HuH-7 (cell line): ENCODE data around the gene NPTX1.
A peak's percentile ranks its signal among the peaks of the same experiment; 100 is the strongest.

Experiments used
- DNase-seq: peaks from one replicate; pipeline ENCODE4 v3.0.0; 2011; ENCODE audit warnings: low spot score

The NPTX1 gene

DNA sequence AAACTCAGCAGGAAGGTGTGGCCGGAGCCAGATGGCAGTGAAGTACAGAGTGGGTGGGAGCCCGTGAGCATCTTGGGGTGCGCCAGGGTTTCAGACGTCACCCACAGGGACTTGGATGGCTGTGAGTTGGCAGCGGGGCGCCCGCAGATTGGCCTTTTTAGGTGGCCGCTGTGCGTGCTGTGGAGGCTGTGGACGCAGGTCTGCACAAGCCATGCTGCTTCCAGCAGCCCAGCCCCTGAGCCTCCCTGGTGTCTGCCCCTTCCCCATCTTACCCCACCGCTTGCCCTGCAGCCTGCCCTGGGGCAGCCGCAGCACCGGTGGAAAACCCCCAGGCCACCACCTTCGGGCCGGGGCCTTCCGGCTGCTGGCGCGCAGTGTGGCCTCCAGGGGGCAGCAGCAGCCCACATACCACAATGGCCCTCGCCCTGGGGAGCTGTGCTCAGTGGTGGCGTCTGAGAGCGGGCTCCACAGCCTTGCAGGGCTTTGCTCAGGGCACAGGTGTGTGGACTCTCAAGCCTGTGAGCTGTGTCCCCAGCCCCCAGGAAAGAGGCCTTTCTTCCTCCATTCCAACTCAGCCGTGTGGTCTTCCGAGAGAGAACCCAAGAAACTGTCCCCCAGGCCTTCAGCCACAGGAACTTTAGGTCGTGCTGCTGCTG lies 49.6 kb downstream of the NPTX1 start:
- peak; percentile 99 for DNase-seq

DNA sequence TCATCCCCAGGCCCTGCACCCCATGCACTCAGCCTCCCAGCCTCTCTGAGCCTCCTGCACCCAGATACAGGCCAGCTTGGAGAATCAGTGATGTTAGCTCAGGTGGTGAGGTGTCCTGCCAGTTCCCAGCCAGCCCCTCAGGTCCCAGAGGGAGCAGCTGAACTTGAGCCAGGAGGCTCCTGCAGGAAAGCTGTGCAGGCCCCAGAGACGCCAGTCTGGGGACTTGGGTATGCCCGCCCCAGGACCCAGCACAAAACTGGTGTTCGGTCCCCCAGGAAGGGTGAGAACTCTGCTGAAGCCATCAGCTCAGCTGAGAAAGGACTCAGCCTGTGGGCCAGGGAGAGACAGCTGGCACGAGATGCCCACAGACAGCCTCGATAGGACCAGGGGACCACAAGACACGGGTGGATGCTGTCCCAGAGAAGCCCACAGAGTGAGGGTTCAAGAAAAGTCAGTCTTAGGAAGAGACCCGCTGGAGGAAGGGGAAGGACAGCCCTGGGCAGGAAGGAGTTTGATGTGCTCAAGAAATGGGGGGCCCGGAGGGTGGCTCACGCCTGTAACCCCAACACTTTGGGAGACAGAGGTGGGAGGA lies 50.5 kb downstream of the NPTX1 start:
- no peak for DNase-seq

DNA sequence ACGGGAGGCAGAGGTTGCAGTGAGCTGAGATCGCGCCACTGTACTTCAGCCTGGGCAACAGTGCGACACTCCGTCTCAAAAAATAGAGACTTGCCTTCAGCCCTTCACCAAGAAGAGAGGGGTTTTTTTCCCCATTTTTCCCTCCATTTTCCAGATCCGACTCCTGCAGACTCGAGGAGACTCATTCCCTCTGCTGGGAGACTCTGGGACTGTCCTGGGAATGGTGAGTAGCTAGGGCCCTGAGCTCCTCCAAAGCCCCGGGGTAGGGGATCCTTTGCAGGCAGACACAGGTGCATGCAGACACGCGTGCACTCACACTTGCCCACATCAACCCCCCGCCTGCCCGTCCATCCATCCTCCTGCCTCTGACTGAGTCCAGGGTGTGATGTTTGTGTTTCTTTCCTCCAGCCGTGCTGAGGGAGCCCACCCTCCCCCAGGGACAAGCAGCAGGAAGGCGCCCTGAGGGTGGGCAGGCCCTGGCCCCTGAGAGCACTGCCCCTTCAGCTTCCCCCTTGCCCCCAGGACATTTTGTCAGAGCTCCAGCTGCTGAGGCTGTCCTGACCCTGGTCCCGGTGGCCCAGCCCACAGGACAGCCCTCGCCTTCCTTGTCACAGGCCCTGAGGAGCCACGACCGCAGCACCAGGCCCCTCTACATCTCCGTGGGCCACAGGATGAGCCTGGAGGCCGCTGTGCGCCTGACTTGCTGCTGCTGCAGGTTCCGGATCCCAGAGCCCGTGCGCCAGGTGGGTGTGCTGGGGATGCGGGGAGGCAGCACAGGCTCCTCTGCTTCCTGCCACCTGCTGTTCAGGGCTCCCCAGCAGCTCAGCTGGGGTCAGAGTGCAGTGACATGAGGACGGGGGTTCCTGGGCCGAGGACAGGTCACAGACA lies 51.3 kb downstream of the NPTX1 start:
- DNase-seq, result no peak

DNA sequence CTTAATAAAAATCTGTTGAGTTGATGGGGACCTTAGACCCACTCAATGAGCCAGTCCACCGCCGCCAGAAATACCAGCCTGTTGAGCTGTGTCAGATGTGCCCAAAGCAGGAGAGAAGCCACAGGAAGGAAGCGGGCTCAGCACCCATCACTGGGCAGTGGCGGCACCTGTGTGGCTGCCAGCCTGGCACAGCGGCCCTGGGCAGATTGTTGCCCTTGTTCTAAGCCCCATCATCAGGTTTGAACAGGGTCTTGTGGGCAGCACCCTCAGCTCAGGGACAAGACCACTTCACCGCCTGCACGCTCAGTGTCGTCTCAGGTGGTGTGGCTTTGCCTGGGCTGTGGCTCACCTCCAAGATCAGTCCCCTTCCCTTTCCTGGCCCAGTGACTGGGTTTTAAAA lies 52.1 kb downstream of the NPTX1 start:
- no peak for DNase-seq

DNA sequence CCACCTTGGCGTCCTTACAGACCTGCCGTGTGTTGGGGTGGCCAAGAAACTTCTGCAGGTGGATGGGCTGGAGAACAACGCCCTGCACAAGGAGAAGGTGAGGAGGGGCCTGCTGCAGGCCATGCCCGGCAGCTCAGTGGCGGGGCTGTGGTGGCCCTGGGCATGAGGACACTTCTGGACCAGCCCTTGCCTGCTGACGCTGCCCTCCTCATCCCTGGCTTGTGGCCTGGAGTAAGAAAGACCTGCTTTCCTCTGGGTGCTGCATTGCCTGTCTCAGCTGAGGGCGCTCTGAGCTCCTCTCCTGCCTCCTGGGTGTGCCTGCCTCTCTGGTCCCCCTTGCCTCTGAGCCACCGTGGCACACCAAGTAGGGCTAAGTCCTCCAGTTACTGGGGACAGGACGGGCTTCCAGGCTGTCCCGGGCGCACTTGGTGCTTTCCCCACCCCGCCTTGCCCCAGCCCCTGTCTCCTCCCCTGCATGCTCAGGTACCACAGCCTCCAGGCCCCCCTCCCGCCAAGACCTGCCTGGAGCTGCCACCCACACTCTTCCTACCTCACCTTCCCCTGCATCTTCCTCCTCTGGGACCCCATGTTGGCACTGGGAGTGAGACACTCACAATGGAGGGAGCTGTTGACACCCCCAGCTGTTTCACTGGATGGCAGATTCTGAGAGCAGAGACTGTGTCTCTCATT lies 52.7 kb downstream of the NPTX1 start:
- no peak for DNase-seq

DNA sequence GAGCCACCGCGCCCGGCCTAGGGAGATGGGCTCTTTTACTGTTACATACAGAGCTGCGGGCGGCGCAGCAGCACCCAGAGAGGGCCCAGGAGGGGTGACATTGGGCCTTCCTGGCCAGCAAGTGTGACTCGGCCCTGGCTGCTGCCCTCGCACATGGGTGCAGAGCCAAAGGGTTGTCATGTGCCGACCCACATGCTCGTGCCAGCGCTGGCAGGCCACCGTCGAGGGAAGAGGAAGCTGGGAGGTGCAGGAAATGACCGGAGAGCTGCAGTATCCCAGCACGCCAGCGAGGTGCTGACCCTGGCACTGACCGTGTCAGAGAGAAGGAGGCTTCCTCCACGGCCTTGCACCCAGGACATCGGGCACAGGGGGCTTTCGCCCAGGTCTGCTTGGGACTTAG lies 53.4 kb downstream of the NPTX1 start:
- DNase-seq, result no peak

DNA sequence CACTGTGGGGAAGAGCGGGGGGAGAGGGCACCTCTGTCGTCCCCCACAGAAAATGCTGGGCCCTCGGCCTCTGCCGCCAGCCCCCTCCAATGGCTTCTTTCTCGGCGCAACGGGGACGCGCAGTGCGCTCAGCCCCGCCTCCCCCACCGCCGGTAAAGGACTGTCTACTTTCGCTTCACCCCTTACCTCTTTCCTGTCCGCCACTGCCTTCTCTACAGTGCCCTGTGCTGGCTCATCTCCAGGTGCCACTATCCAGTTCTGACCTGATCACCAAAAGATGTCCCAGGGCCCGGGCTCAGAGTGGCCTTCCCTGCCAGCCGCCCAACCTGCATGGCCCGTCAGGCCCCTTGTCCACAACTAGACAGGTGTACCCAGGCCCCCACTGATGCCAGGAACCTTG lies 54.1 kb downstream of the NPTX1 start:
- DNase-seq, result no peak

DNA sequence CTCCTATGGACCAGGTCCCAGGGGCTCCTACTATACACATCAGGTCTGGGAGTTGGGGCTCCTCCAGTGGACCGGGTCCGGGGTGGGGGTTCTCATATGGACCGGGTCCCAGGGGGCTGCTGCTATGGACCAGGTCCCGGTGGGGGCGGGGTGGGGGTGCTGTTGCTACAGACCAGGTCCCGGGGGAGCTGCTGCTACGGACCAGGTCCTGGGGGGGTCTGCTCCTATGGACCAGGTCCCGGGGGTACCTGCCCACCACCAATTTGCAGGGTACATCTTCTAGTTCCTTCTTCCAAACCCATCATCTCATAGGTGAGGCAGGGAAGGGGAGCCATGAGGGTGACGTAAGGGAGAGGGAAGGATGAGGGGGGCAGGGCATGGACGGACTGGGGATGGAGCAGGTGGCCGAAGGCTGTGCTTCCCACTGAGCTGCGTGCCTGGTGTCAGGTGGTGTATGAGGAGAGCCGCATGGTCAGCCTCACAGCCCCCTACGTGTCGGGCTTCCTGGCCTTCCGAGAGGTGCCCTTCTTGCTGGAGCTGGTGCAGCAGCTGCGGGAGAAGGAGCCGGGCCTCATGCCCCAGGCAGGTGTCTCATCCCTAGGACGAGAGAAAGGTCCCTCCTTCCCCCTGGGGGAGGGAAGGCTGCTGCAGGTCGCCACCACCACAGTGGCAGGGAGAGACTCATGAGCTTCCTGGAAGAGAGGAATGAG lies 54.9 kb downstream of the NPTX1 start:
- DNase-seq, result no peak

DNA sequence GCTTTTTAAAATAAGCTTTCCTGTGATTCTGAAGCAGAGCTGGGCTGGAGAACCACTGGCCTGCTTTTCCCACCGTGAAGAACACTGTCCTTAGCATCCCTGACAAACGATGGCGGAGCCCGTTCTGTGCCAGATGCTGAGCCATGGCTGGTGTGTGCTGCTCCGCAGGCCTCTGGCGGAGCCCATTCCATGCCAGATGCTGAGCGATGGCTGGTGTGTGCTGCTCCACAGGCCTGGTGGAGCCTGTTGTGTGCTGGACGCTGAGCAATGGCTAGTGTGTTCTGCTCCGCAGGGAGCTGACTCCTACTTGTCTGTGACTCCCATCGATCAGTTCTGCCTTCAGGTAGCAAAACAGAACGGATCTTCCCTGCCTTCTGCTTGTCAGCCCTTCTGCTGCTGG lies 57.2 kb downstream of the NPTX1 start:
- no peak for DNase-seq

DNA sequence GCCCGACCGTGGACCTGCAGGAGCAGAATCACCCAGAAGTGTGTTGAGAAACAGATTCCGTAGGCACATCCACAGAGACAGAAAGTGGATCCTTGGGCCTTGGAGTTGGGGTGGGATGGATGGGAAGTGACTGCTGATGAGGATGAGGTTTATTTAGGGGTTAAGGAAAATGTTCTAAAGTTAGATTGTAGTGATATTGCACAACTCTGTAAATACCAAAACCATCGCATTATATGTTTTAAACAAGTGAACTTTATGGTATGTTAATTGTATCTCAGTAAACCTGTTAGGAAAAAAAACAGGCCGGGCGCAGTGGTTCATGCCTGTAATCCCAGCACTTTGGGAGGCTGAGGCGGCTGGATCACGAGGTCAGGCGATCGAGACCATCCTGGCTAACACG lies 57.8 kb downstream of the NPTX1 start:
- DNase-seq, result no peak
